ENCODE results near the gene AMBN.

The AMBN gene

DNA sequence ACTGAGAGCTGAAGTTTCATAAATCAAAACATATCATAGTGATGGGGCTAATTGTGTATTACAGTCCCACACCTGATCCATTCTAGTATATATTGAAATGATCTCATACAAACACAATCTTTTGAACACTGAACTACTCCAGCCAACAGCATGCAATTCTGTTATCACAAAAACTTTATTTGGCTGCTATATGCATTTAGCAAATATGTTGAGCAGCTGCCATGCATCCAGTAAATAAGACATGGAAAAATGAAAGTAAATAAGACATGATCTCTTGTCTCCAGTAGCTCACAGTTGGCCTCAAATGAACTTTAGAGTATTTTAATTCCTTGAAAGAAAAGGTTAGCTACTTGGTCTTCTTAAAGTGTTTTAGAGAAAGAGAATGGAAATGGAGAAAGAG is 2.1 kb downstream of the AMBN start:
- TF ChIP-seq FOXP2 (optimal IDR thresholded peaks at IDR 0.05; ENCODE audit: borderline replicate concordance, extremely low read depth, extremely low read length, insufficient read depth) (no peak), TAF1 (IDR thresholded peaks at IDR 0.05; ENCODE audit: borderline replicate concordance, insufficient read depth, low read length) (no peak)

- no peak for TF ChIP-seq FOXP2 (optimal IDR thresholded peaks at IDR 0.05; ENCODE audit: borderline replicate concordance, extremely low read depth, extremely low read length, insufficient read depth)
- no peak for TF ChIP-seq POLR2AphosphoS5 (IDR thresholded peaks at IDR 0.05; ENCODE audit: low read depth, low read length)
- TF ChIP-seq TAF1 (IDR thresholded peaks at IDR 0.05; ENCODE audit: borderline replicate concordance, insufficient read depth, low read length): no peak
- TF ChIP-seq SIN3A (IDR thresholded peaks at IDR 0.05; ENCODE audit: borderline replicate concordance, insufficient read depth, low read length): no peak
Measured at GRCh38 chr4:70600305-70600704, 8.2 kb downstream of the AMBN start.

GRCh38 chr4:70600977-70601376 is 8.9 kb downstream of the AMBN start:
- TF ChIP-seq TAF1 (IDR thresholded peaks at IDR 0.05; ENCODE audit: borderline replicate concordance, insufficient read depth, low read length) (no peak), POLR2AphosphoS5 (IDR thresholded peaks at IDR 0.05; ENCODE audit: low read depth, low read length) (no peak), SIN3A (IDR thresholded peaks at IDR 0.05; ENCODE audit: borderline replicate concordance, insufficient read depth, low read length) (no peak)

GRCh38 chr4:70601422-70602039 is 9.5 kb downstream of the AMBN start:
- TF ChIP-seq REST (IDR thresholded peaks at IDR 0.05; ENCODE audit: insufficient read depth in 1 of 2, low read depth in 2 of 2, low read length in 2 of 2) (no peak), POLR2AphosphoS5 (IDR thresholded peaks at IDR 0.05; ENCODE audit: low read depth, low read length) (no peak), TAF1 (IDR thresholded peaks at IDR 0.05; ENCODE audit: borderline replicate concordance, insufficient read depth, low read length) (no peak), FOXP2 (optimal IDR thresholded peaks at IDR 0.05; ENCODE audit: borderline replicate concordance, extremely low read depth, extremely low read length, insufficient read depth) (no peak), SIN3A (IDR thresholded peaks at IDR 0.05; ENCODE audit: borderline replicate concordance, insufficient read depth, low read length) (no peak)

DNA sequence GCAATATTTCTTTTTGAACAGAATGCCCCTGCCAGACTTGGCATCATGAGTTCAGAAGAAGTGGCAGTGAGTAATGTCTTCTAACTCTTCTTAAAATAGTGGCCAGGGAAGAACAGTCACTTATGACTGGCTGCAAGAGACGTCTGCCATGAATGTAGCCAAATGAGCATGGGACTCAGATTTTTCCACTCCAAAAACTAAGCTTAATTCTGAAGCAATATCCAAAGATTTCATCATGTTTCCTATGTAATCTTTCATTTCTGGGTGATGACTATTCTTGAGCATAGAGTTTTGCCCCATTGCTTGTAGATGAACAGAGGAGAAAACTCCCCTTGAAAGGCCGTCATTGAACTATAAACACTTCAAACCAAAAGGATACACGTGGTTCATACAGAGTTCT is 11.8 kb downstream of the AMBN start:
- TF ChIP-seq POLR2AphosphoS5 (IDR thresholded peaks at IDR 0.05; ENCODE audit: low read depth, low read length) (no peak), SIN3A (IDR thresholded peaks at IDR 0.05; ENCODE audit: borderline replicate concordance, insufficient read depth, low read length) (no peak), REST (IDR thresholded peaks at IDR 0.05; ENCODE audit: insufficient read depth in 1 of 2, low read depth in 2 of 2, low read length in 2 of 2) (no peak)

DNA sequence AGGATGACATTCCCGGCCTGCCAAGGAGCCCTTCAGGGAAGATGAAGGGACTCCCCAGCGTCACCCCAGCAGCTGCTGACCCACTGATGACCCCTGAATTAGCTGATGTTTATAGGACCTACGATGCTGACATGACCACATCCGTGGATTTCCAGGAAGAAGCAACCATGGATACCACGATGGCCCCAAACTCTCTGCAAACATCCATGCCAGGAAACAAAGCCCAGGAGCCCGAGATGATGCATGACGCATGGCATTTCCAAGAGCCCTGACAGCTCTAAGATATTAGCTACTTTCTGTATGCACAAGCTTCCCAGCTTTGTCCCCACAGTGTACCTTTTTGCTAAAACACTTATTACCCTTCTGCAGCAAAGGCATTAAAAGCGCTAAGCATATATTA is 14.4 kb downstream of the AMBN start:
- TF ChIP-seq TAF1 (IDR thresholded peaks at IDR 0.05; ENCODE audit: borderline replicate concordance, insufficient read depth, low read length) (no peak), REST (IDR thresholded peaks at IDR 0.05; ENCODE audit: insufficient read depth in 1 of 2, low read depth in 2 of 2, low read length in 2 of 2) (no peak), FOXP2 (optimal IDR thresholded peaks at IDR 0.05; ENCODE audit: borderline replicate concordance, extremely low read depth, extremely low read length, insufficient read depth) (no peak), SIN3A (IDR thresholded peaks at IDR 0.05; ENCODE audit: borderline replicate concordance, insufficient read depth, low read length) (no peak), POLR2AphosphoS5 (IDR thresholded peaks at IDR 0.05; ENCODE audit: low read depth, low read length) (no peak)

Data from PFSK-1 (cell line).